Inflammatory macrophage treated with lipopolysaccharide for 4 hours (primary cell): ENCODE measurements around the gene APOL3.
"Not testable (repeated sequence)": the region's sequence is repeated elsewhere in the genome, so short reads cannot be mapped to it uniquely, and the experiment has no call there.

Experiments used
- DNase-seq: peaks from one replicate; pipeline ENCODE4 v3.0.0-alpha.2; 2020

The APOL3 gene, protein sequence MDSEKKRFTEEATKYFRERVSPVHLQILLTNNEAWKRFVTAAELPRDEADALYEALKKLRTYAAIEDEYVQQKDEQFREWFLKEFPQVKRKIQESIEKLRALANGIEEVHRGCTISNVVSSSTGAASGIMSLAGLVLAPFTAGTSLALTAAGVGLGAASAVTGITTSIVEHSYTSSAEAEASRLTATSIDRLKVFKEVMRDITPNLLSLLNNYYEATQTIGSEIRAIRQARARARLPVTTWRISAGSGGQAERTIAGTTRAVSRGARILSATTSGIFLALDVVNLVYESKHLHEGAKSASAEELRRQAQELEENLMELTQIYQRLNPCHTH

DNA sequence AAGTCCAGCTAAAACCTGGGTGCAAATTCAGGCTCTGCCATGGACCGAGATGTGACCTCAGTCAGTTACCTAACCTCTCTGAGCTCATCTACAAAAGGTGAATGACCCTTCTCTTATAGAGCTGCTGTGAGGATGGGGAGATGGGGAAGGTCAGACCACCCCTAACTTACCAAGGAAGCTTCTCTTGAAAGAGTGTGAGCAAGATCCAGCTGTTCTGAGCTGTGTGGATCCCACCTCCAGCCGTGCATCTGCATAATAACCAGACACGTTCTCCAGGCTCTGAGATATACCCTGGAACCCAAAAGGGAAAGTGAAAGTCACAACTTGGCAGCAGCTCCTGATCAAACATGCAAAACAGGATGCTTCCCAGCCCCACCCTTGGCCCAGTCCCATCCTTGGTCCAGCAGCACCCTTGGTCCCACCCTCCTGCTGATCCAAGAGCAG, at the start of gene APOL3:
Gene APOL3 (minus strand): TSS at position 257 of the 444 bp plus-strand sequence. CDS start 11,700 bp downstream, outside the sequence.
- DNase-seq = peak; percentile 84

DNA sequence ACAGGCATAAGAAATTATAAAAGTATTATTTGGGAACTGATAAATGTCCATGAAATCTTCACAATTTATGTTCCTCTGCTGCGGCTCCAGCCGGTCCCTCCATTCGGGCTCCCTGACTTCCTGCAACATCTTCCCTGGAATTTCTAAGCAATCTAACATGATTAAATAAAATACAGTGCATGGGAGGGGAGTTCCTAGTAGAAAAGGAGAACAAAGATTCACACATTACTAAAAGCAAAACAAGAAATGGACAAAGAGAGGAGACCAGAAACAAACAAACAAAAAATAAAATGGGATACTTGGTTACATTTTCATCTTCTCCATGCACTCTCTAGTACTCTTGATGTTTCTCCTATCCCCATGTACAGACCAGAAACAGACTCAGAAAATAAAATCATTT, 49.7 kb upstream of the APOL3 start:
- DNase-seq = peak; percentile 64

DNA sequence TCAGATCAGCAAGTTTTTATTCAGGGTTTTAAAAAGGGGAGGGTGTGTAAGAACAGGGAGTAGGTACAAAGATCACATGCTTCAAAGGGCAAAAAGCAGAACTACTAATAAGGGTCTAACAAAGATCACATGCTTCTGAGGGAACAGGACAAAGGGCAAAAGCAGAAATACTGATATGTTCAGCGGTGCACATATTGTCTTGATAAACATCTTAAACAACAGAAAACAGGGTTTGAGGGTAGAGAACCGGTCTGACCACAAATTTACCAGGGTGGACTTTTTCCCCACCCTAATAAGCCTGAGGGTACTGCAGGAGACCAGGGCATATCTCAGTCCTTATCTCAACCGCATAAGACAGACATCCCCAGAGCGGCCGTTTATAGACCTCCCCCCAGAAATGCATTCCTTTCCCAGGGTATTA, 48.9 kb upstream of the APOL3 start:
- DNase-seq = not testable (repeated sequence)

DNA sequence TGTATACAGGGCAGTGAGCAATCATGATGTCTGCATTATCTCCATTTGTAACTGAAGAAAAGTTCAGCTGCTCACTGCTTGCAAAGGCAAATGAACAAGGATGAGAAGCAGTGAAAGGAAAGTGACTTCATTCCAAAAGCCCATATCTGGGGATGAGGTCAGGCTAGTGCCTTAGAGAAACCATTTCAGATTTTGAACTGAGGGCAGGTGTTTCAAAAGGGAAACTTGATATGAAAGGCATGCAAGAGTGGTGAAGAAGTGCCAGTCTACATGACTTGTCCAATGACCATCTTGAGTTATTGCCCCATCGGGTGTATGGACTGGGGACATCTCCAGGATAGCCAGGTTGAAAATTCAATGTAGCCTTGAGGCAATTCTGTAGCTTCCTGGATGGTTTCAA, 48.4 kb upstream of the APOL3 start:
- DNase-seq = no peak

DNA sequence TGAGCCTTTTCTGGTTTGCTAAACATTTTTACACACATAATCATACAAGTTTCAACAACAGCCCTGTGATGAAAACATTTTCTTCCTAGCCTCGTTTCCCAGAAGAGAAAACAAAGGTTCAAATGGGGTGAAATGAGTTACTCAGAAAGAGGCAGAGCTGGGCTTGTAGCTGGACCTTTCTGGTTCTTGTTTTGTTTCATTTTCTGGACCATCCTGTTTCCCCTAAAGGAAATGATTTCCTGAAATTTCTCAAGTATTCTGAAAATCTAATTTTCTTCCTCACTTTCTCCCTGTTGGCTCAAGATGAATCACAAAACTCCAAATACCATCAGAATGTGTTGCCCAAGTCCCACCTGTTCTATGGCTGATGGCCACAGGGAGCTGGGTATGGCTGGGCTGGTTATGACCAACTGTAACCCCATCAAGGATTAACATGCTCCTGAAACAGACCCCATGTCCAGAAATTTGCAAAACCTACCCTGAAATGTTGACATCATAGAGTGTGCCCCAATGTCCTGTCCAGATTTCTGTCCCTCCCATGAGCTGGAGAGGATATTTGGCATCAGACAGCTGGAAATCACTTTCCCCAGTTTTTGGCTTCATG, 47.7 kb upstream of the APOL3 start:
- peak; percentile 40 for DNase-seq

DNA sequence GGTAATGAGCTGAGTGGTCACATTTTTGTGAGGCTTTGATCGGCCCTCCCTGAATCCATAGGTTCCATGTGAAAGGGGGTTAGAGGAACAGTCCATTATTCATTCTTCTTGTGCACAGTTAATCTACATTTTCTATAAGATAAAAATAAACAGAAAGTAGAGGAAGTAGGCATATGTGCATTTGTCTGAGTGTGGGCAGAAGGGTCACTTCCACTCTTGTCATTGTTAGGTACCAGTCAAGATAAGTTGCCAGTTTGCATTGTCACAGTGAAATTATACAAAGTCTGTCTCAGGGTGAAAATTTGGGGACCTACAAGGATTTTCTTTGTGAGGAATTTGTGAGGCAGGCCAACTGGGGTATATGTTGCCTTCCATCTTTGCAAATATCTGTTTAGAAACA, 45.7 kb upstream of the APOL3 start:
- peak; percentile 60 for DNase-seq

DNA sequence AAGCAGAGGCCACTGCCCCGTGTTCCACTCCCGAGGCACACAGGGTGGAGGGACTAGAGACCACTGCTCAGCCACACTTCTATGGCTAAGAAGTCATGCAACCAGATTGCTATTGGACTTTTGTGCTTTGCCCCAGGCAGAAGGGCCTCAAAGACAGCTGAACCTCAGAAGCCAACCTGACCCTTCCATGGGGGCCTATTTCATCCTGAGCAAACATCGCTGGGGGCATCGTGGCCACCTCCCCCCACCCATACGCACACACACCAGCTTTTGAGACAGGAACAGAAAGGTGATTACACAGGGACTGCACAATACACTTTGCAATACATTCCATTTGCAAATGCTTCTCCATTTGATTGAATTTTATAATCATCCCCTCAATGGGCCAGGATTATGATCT, 45.0 kb upstream of the APOL3 start:
- DNase-seq = not testable (repeated sequence)

DNA sequence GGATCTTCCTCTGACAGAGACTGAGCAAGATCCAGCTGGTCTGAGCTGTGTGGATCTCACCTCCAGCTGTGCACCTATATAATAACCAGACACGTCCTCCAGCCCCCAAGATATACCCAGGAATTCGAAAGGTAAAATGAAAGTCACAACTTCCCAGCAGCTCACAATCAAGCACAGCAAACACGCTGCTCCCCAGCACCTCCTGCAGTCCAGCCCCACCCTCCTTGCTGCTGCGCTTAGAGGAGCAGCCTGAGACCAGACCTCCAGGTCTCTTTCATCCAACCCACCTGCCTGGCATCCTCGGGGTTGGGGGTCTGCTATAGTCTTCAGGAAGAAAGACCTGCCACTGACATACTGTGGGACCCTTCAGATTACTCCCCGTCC, 44.1 kb upstream of the APOL3 start:
- DNase-seq = no peak

DNA sequence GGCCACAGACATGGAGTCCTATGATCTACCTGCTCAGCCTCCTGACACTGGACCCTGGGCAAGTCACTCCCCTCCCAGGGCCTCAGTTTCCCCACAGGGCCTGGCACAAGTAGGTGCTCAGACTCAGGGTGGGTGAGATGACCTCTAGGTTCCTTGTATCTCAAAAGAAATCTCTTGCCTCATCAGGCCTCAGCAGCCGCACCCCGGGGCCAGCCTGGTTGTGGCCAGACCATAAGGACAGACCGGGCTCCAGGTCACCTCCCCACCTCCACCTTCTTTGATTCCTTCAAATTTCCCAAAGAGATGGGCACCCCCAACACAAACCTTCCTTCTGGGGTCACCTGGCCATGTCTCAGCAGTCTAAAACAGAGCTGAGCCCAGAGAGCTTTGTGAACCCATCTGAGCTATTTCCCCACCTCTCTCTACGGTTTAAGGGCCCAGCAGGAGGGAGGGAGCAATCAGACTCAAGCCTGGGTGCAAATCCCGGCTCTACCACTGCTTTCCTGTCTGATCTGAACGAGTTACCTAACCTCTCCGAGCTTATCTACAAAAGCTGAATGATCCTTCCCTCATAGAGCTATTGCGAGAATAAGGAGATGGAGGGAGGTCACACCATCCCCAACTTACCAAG, 43.6 kb upstream of the APOL3 start:
- DNase-seq = no peak

DNA sequence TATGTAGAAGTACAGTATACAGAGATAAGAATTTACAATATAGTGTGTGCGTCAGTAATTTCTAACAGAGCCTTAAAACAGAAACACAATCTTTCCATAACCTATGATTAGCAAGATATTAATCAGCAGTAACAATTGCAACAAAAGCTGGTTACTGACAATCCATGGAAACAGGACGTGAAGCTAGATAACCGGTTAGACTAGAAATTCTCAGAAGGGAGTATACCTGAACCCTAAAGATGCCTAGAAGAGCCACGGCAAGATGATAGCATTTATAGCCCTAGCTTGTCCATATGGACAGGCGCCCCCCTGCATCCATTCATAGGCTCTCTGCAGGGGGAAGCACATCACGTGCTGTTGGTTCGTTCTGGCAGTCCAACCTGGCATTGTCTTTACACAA, 42.9 kb upstream of the APOL3 start:
- DNase-seq = not testable (repeated sequence)

DNA sequence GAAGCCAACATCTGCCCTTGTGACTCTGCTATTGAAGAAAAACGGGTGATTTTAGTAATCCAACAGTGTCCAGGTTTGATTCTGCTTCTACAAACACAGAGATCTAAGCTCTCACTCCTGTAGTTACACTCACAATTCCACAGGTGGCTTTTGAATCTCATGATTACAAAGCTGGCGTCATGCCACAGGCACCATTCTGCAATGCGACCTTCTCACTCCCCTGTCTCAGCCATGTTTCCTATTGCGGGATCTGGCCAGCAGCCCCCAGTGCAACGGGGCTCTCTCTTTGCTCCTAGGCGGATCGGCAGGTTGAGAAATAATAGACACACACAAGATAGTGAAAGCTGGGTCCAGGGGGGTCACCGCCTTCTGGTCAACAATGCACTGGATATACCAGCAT, 42.4 kb upstream of the APOL3 start:
- not testable (repeated sequence) for DNase-seq

DNA sequence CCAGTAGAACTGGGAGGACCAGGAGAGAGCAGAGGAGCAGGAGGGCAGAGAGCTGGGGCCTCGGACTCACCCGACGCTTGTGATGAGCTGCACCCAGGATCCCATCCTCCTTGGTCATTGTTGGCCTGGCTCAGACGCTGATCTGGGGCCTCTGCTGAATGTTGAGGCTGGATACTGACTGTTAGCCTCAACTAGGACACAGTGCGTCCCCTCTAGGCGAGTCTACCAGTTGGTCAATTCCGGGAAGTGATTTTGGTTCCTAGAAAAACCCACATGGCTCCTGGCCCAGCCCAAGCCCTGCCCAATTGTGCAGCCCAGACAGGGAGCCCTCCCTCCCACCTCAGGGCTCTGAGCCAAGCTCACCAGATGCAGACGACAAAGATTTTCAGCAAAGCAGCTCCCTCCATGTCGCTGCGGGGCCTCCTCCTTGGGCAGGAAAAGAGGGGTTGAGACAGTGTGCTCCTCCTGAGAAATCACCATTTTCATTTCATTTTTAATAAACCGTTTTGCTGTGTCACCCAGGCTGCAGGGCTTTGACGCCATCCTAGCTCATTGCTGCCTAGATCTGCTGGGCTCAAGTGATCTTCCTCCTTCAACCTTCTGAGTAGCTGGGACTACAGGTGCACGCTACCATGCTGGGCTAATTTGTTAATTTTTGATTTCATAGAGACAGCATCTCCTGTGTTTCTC, 41.2 kb upstream of the APOL3 start, which contains the start of gene APOL4:
Gene APOL4 (minus strand): TSS at position 180 of the 690 bp plus-strand sequence. CDS start 75 bp downstream, at position 105.
- peak; percentile 61 for DNase-seq

DNA sequence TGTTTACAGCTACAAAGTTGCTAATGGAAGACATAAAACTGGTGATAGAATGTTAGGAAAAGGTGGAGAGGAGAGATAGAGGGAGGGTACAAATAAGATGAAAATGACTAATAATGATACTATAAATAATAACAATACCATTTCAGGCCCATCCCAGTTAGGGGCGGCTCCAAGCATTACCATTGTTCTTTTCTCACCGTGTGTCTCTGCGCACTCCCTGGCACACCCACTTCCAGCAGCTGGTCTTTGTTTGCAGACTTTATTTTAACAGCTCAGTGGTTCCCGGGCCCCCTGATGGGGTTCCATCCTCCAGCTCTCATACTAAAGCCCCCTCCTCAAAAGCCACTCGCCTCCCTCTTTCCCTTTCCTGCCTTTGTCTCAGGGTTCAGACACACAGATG, 40.5 kb upstream of the APOL3 start:
- DNase-seq = not testable (repeated sequence)

DNA sequence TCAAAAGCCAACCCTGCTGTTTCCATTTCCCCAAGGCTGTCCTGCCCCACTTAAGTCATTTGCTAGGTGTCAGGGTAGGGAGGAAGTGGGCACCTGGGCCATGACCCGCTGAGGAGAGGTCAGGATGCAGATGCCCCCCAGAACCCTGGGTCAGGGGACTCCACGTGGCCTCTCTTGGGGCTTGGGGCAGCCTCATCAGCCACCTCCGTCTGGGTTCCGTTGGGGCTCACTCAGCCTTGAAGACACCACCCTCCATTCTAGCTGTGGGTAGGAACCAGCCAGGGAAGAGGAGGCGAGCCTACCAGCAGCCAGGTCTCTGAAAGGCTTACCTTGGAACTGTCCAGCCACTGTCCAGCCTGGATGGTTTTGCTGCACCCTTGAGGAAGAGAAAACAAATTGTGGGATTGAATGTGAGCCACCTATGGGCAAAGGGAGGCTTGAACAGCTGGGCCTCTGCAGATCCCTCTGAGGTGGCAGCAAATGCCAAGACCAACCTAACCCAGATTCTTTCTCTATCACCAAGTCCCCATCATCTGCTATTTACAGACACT, 38.5 kb upstream of the APOL3 start:
- no peak for DNase-seq

DNA sequence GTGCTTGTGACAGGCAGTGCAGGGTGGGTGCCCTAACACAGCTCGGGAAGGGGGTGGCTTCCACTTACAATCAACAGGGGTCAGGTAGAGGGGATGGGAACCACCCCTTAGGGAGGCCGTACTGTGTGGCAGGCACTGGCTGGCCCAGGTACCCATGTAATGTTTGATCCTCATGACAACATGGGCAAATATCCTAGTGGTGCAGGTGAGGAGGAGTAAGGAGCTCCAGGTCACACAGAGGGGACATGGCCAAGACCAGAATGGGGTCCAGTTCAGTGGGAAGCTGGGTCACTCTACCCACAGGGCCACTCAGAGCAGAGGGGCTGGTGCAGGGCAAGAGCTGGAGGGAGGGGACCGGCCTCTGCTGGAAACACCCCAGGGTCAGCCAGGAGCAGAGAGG, 38.0 kb upstream of the APOL3 start:
- no peak for DNase-seq

DNA sequence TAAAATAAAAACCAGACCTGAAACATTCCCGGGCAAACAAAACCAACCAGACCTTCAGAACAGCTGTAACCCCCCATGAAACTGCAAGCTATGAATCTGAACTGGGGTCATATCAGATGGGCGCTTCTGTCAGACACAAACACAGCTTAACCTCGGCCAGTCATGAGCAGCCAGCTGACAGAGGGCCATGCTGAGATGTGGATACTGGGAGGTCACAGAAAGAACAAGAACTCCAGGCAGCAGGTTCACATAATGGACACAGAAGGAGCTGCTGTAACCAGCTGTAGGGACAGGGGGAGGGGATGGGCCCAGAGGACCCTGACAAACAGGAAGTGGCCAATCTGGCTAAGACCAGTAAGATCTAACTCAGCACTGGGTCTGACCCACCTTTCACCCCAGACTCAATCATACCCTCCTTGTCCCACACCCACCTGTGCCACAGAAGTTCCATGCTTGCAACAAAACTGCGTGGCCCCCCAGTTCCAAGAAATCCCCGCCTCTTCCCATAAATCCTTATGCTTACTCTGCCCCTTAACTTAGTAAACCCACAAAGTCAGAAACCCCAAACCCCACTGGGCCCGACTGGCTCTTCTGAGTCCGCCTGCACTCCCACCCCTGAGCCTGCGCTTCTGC, 37.1 kb upstream of the APOL3 start:
- DNase-seq = no peak

DNA sequence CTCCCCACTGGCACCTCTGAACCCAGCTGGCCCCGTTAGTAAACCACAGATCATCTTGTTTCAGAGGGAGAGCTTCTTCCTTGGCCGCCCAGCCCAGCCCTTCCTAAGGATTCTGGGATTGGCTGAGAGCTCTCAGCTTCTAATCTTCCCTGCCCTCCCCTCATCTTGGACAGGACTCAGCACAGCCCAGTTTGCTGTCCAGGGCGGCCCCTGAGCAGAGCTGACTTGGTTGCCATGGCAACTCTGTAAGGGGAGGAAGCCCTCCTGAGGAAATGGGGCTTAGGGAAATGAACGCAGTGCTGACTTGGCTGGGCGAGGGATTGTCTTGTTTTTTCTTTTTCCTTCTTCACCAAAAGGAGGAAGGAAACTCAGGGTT, 36.5 kb upstream of the APOL3 start:
- peak; percentile 46 for DNase-seq

DNA sequence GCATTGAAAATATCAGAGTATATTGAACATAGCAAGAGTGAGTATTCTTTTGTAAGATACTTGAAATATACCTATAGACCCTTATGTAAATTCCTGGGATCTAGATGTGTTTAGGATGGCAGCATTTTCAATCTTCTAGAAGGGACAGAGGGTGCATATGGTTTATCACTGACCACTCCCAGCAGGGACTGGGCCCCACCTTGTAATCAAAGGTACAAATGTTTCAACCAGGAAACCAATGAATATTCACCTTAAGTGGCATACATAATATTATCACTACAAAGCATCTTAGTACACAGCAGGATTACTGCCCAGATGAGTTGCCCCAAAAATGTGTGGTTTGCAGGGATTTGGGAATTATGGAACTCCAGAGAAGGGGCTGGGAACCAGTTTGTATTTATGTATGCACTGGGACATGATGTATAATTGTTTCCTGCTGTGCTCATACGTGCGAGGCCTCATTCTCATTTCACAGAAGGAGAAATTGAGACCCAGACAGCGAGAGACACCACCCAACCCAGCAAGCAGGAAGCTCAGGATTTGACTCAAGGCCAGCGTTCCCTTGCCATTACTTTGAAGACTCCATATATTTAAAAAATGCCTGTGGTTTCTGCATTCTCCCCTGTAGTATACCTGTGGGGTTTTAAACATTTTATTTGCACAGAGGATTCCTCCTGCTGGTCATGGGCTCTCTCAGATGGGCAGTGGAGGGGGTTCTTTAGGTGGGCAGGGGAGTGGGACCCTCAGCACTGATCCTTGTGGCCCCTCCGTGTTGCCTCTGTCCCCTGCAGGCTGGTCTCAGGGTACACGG, 35.9 kb upstream of the APOL3 start:
- no peak for DNase-seq

DNA sequence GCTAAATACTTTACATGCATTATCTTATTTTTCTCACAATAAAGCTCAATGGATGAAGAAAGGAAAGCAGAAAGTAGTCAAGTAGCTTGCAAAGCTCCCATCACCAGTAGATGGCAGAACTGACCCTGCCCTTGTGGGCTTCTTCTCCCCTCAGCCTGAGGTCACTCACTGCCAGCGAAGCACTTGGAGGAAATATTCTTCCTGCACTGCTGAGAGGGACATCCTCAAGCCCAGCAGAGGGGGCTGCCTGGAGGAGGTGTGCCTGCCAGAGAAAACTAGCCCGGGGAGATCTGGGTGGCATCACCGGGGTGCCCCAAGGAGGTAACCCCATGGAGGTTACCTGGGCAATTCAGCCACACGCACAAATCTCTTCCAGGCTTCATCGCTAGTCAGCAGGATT, 34.4 kb upstream of the APOL3 start:
- peak; percentile 67 for DNase-seq

DNA sequence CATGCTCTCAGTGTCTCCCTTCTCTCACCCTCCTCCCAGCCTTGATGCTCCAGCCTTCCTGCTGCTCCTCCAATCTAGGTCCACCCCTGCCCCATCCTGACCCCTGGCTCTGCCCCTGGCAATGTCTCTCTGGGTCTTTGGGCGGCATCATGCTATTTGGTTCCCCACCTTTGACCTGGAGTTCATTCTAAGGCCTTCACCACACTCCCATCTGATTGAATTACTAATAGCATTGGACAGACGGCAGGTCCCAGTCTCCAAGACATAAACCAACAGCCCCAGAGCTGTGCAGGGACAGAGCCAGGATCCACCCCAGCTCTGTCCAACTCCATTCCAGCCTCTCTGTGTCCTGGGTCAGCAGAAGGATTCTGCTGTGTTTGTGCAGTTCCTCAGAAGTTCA, 33.8 kb upstream of the APOL3 start:
- no peak for DNase-seq

DNA sequence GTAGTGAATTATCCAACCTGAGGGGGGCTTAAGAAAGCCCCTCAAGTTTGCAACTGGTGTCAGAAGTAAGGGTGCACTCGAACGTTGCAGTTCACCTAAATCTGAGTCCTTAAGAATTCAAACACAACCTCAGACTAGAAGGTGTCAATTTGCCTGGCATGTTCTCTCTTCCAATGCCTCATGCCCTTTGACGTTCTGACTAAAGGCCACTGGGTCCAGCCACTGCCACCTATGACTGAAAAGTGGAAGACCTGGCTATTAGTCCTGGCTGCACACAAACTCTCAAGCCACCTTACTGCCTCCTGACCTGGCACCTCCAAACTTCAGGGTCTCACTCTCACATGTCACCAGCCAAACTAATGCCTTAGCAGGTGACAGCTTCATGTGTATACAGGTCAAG, 33.0 kb upstream of the APOL3 start:
- DNase-seq = no peak

DNA sequence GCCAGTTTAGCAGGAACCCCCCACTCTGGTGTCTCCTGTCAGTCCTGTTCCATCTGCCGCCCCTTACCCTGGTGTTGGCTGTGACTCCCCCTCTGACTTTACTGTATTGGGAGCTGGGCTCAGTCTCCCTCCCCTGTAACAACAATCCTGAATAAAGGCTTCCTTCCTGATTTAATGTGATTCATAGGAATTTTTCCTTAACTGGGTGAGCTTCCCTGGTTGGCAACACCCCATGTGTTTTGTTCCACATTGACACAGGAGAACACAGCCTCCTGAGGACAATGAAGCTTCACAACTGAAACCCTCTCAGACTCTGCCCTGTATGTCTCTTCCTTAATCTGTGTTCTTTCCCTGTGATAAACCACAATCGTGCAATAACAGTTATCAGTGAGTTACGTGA, 32.6 kb upstream of the APOL3 start:
- no peak for DNase-seq
